ENCODE results near the gene SORBS2.

Gene SORBS2

GRCh38 chr4:185734930-185735329 lies 77.1 kb downstream of the SORBS2 start:
- no peak for TF ChIP-seq CTCF (conservative IDR thresholded peaks at IDR 0.05; ENCODE audit: low read depth, low read length)
- no peak for DNase-seq (ENCODE audit: low read depth)
- H3K4me3 ChIP-seq (ENCODE audit: low read depth, low read length), result no peak overlapping the region

GRCh38 chr4:185734214-185734613 lies 77.8 kb downstream of the SORBS2 start:
- no peak for DNase-seq (ENCODE audit: low read depth)
- H3K4me3 ChIP-seq (ENCODE audit: low read depth, low read length), result no peak overlapping the region
- TF ChIP-seq CTCF (conservative IDR thresholded peaks at IDR 0.05; ENCODE audit: low read depth, low read length), result no peak

- no peak for TF ChIP-seq CTCF (conservative IDR thresholded peaks at IDR 0.05; ENCODE audit: low read depth, low read length)
- H3K4me3 ChIP-seq (ENCODE audit: low read depth, low read length), result no peak overlapping the region
- peak; percentile 81 for DNase-seq (ENCODE audit: low read depth)
These were observed 81.0 kb downstream of the SORBS2 start for GRCh38 chr4:185730849-185731608.

- no peak for TF ChIP-seq CTCF (conservative IDR thresholded peaks at IDR 0.05; ENCODE audit: low read depth, low read length)
- no peak overlapping the region for H3K4me3 ChIP-seq (ENCODE audit: low read depth, low read length)
- peak; percentile 82 for DNase-seq (ENCODE audit: low read depth)
These were observed 81.6 kb downstream of the SORBS2 start for GRCh38 chr4:185730387-185730786.

- TF ChIP-seq CTCF (conservative IDR thresholded peaks at IDR 0.05; ENCODE audit: low read depth, low read length), result no peak
- no peak for DNase-seq (ENCODE audit: low read depth)
- no peak overlapping the region for H3K4me3 ChIP-seq (ENCODE audit: low read depth, low read length)
These were observed 82.6 kb downstream of the SORBS2 start for GRCh38 chr4:185729391-185729804.

GRCh38 chr4:185728893-185729292 lies 83.1 kb downstream of the SORBS2 start:
- TF ChIP-seq CTCF (conservative IDR thresholded peaks at IDR 0.05; ENCODE audit: low read depth, low read length), result no peak
- DNase-seq (ENCODE audit: low read depth), result no peak
- no peak overlapping the region for H3K4me3 ChIP-seq (ENCODE audit: low read depth, low read length)

GRCh38 chr4:185726931-185727330 lies 85.1 kb downstream of the SORBS2 start:
- no peak for TF ChIP-seq CTCF (conservative IDR thresholded peaks at IDR 0.05; ENCODE audit: low read depth, low read length)
- peak; percentile 73 for DNase-seq (ENCODE audit: low read depth)
- no peak overlapping the region for H3K4me3 ChIP-seq (ENCODE audit: low read depth, low read length)
